Activated T-helper 2 cell treated with anti-CD3 and anti-CD28 coated beads, Interferon-gamma antibody, Interleukin-2, Interleukin-4, amounts not matched to agents 10 μg/mL and 5 μg/mL and 100 μg/mL, durations not matched to agents 14 hours and 24 hours and 36 hours (primary cell): ENCODE data around the gene LY86. TPM values are rescaled to one million over a fixed set of nuclear protein-coding genes. Genes with fewer than 3 reads are reported as not detected.

Source experiments
- DNase-seq: peaks from one replicate; pipeline ENCODE4 v3.0.0; 2021; ENCODE audit warnings: low spot score
- H3K27ac Mint-ChIP-seq: one replicate; pipeline ENCODE4 v1.8.0; 2021; ENCODE audit warnings: mixed read lengths
- H3K27me3 Mint-ChIP-seq: one replicate; pipeline ENCODE4 v1.8.0; 2021; ENCODE audit warnings: low read depth, mixed read lengths
- H3K36me3 Mint-ChIP-seq: one replicate; pipeline ENCODE4 v1.8.0; 2021; ENCODE audit warnings: low read depth, mixed read lengths
- H3K4me1 Mint-ChIP-seq: one replicate; pipeline ENCODE4 v1.8.0; 2021; ENCODE audit warnings: low read depth, mixed read lengths
- H3K4me3 Mint-ChIP-seq: one replicate; pipeline ENCODE4 v1.8.0; 2021; ENCODE audit warnings: low read depth, mild to moderate bottlenecking, moderate library complexity, mixed read lengths
- H3K9me3 Mint-ChIP-seq: one replicate; pipeline ENCODE4 v1.8.0; 2021; ENCODE audit warnings: mixed read lengths
- intact Hi-C: fragments of 100-400 bp; cut with micrococcal nuclease; formaldehyde crosslinking; loops from one replicate; pipeline ENCODE4 v1.15.1; 2023
- total RNA-seq: library from RNA; stranded (reverse); gene quantifications from 2 replicates; pipeline ENCODE4 v1.2.3, GENCODE V29; 2022

LY86 gene
- total RNA-seq, 1 donor from 2014 or later: 0.55 TPM

- H3K4me1 Mint-ChIP-seq: peaks cover 41% of the 10 kb centered on the region
- no peaks in the 10 kb centered on the region for H3K27me3 Mint-ChIP-seq
- peak overlapping the region; percentile 68 for H3K27ac Mint-ChIP-seq
- intact Hi-C loops: loop anchor here (1.0 kb wide), 1 partner anchor 13 kb away; no protein-coding TSS in a partner anchor
- DNase-seq: no peak
- H3K36me3 Mint-ChIP-seq: peaks cover 17% of the 10 kb centered on the region
- peaks cover 4% of the 10 kb centered on the region for H3K9me3 Mint-ChIP-seq
- no peak overlapping the region for H3K4me3 Mint-ChIP-seq
These were observed 54.9 kb downstream of the LY86 start for GRCh38 chr6:6643398-6643797.

GRCh38 chr6:6645261-6645917 is 56.9 kb downstream of the LY86 start:
- Mint-ChIP-seq H3K4me1 (peaks cover 51% of the 10 kb centered on the region), H3K4me3 (no peak overlapping the region), H3K27ac (no peak overlapping the region), H3K27me3 (no peaks in the 10 kb centered on the region), H3K36me3 (peaks cover 11% of the 10 kb centered on the region), H3K9me3 (no peaks in the 10 kb centered on the region)
- no peak for DNase-seq
- intact Hi-C loops: no loop called here

DNA sequence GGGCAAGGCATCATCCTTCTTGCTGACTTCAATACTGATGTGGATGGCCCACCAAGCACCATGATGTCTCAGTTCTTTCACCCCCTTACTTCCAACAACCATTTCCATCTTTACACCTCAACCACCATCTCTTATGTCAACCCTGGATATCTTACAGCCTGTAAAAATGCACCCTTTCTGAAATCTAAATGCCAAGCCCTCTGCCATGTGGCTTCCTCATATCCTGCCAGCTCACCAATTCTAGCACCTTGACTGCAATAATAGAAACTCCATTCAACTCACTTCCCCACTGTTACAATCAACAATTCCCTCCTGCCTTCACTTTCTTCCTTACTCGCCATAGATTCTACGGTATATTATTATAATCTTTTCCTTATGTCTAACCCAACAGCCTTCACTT is 57.9 kb downstream of the LY86 start:
- no peaks in the 10 kb centered on the region for H3K27me3 Mint-ChIP-seq
- H3K36me3 Mint-ChIP-seq: peaks cover 18% of the 10 kb centered on the region
- H3K27ac Mint-ChIP-seq: no peak overlapping the region
- no peak for DNase-seq
- H3K9me3 Mint-ChIP-seq: no peaks in the 10 kb centered on the region
- H3K4me3 Mint-ChIP-seq: no peak overlapping the region
- H3K4me1 Mint-ChIP-seq: peaks cover 56% of the 10 kb centered on the region
- intact Hi-C loops: no loop called here

- intact Hi-C loops: no loop called here
- DNase-seq: no peak
- no peak overlapping the region for H3K4me3 Mint-ChIP-seq
- peaks cover 20% of the 10 kb centered on the region for H3K36me3 Mint-ChIP-seq
- H3K27me3 Mint-ChIP-seq: no peaks in the 10 kb centered on the region
- peaks cover 57% of the 10 kb centered on the region for H3K4me1 Mint-ChIP-seq
- H3K9me3 Mint-ChIP-seq: no peaks in the 10 kb centered on the region
- H3K27ac Mint-ChIP-seq: no peak overlapping the region
These were observed 58.3 kb downstream of the LY86 start for GRCh38 chr6:6646859-6647258.

- Mint-ChIP-seq H3K27me3 (no peaks in the 10 kb centered on the region), H3K27ac (no peak overlapping the region), H3K4me3 (no peak overlapping the region), H3K4me1 (peaks cover 61% of the 10 kb centered on the region), H3K36me3 (peaks cover 28% of the 10 kb centered on the region), H3K9me3 (no peaks in the 10 kb centered on the region)
- intact Hi-C loops: no loop called here
- DNase-seq: no peak
These were observed 60.3 kb downstream of the LY86 start for GRCh38 chr6:6648692-6649343.

DNA sequence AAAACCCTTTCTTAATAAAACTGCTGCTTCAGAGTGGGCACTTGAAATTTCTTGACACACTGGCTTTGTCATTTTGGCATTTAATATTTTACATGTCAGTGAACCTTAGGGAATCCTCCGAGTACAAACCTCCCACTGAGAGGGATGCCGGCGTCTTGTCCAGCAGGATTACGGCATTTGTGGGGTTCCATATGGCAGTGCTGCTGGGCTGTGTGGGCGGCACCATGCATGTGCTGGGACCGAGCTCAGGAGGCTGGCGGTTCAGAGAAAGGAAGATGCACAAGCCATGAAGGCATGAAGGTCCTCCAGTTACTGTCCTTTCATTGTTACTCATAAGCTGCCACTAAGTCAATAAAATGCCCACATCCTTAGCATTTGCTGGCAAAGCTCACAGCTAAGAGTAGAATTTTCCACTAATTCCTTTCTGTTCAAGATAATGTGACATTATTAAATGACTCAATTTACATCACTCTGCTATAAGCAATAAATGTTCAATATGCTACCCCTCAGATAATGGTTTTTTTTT is 61.4 kb downstream of the LY86 start:
- Mint-ChIP-seq H3K4me3 (no peak overlapping the region), H3K27me3 (no peaks in the 10 kb centered on the region), H3K4me1 (peaks cover 61% of the 10 kb centered on the region), H3K27ac (peak overlapping the region; percentile 36), H3K9me3 (no peaks in the 10 kb centered on the region), H3K36me3 (peaks cover 23% of the 10 kb centered on the region)
- intact Hi-C loops: loop anchor here (10.0 kb wide), 1 partner anchor 745 kb away; no protein-coding TSS in a partner anchor
- DNase-seq: no peak

DNA sequence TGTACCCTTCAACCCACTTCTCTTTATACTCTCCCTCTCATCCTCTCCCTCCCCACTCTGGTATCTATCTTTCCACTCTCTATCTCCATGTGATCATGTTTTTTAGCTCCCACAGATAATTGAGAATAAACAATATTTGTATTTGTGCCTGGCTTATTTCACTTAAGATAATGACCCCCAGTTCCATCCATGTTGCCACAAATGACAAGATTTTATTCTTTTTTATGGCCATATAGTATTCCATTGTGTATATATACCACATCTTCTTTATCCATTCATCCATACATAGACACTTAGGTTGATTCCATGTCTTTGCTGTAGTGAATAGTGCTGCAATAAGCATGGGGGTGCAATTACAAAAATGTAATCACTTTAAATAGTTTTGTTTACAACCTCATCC is 62.3 kb downstream of the LY86 start:
- intact Hi-C loops: loop anchor here (10.0 kb wide), 1 partner anchor 744 kb away; no protein-coding TSS in a partner anchor
- Mint-ChIP-seq H3K27ac (peak overlapping the region; percentile 71), H3K36me3 (peaks cover 21% of the 10 kb centered on the region), H3K4me3 (no peak overlapping the region), H3K9me3 (no peaks in the 10 kb centered on the region), H3K4me1 (peaks cover 64% of the 10 kb centered on the region), H3K27me3 (no peaks in the 10 kb centered on the region)
- no peak for DNase-seq

DNA sequence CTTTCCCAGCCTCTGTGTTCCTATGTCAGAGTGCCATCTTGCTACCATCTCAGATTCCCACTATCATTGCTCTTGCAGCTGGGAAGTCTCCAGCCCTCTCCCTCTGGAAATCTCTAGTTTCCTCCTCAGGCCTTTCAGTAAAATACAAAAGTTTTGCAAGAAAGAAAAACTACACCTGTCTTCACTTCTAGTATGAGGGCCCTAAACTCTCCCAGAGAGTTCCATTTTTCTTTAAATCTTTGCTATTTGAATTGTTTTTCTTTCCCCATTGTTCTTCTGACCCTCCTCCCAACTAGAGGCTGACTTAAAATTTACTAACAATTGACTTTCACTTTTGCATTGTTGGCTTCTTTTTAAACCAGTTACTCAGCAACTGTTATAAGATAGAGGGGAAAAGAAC is 62.8 kb downstream of the LY86 start:
- Mint-ChIP-seq H3K9me3 (no peaks in the 10 kb centered on the region), H3K36me3 (peaks cover 21% of the 10 kb centered on the region), H3K27ac (peak overlapping the region; percentile 71), H3K27me3 (no peaks in the 10 kb centered on the region), H3K4me3 (no peak overlapping the region), H3K4me1 (peaks cover 69% of the 10 kb centered on the region)
- DNase-seq: no peak
- intact Hi-C loops: loop anchor here (10.0 kb wide), 1 partner anchor 743 kb away; no protein-coding TSS in a partner anchor

DNA sequence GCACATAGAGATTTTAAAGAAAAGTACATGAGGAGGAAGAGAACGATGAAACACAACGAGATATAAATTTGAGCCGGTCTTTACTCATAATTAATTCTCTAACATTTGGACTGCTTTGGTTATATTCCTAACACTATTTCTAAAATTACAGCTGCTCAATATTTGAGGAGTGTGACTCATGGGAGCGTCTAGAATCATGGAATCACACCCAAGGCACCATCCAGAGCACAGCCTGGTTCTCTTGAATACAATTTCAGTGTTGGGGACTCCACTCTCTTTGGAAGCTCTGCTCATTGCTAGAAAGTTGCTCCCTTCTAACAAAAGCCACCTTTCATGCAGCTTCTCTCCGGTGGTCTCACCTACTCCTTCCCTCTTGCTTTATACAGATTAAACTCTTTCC is 64.4 kb downstream of the LY86 start:
- Mint-ChIP-seq H3K27ac (peak overlapping the region; percentile 99), H3K36me3 (peaks cover 30% of the 10 kb centered on the region), H3K9me3 (no peaks in the 10 kb centered on the region), H3K27me3 (no peaks in the 10 kb centered on the region), H3K4me3 (no peak overlapping the region), H3K4me1 (peaks cover 85% of the 10 kb centered on the region)
- no peak for DNase-seq
- intact Hi-C loops: loop anchor here (10.0 kb wide), 1 partner anchor 742 kb away; no protein-coding TSS in a partner anchor

GRCh38 chr6:6654599-6655575 is 66.4 kb downstream of the LY86 start:
- peaks cover 89% of the 10 kb centered on the region for H3K4me1 Mint-ChIP-seq

DNA sequence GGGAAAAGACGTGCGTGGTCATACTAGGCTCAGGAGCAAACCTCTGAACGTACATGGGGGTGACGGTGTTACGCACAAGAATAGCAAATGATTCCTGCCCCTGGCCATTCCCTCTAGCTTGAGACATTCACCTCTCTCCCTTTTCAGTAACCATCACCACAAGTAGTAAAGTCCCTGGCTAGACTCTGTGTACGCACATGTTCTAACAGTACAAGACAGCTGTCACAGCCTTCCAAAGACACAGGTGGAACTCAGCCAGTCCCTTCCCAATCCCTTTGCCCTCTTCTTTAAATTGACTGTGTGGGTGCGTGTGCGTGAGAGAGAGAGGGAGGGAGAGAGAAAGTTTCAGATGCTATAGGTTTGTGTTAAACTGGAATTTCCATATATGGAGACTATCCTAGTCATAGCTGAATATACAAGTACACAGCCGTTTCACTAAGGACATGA is 67.3 kb downstream of the LY86 start:
- peaks cover 28% of the 10 kb centered on the region for H3K36me3 Mint-ChIP-seq
- H3K9me3 Mint-ChIP-seq: no peaks in the 10 kb centered on the region
- H3K4me1 Mint-ChIP-seq: peaks cover 87% of the 10 kb centered on the region
- intact Hi-C loops: loop anchor here (1.0 to 10.0 kb wide), 6 partner anchors 13 to 739 kb away; no protein-coding TSS in a partner anchor
- H3K27me3 Mint-ChIP-seq: no peaks in the 10 kb centered on the region
- H3K4me3 Mint-ChIP-seq: peak overlapping the region; percentile 48
- H3K27ac Mint-ChIP-seq: peak overlapping the region; percentile 99
- DNase-seq: no peak

More at GRCh38 chr6:6654599-6655575, 66.4 kb downstream of the LY86 start:
- H3K36me3 Mint-ChIP-seq: peaks cover 31% of the 10 kb centered on the region
- peak overlapping the region; percentile 99 for H3K27ac Mint-ChIP-seq
- H3K27me3 Mint-ChIP-seq: no peaks in the 10 kb centered on the region
- intact Hi-C loops: loop anchor here (2.0 to 10.0 kb wide), 4 partner anchors 40 to 740 kb away; no protein-coding TSS in a partner anchor
- no peaks in the 10 kb centered on the region for H3K9me3 Mint-ChIP-seq
- H3K4me3 Mint-ChIP-seq: peak overlapping the region; percentile 66
- peak; percentile 43 for DNase-seq

DNA sequence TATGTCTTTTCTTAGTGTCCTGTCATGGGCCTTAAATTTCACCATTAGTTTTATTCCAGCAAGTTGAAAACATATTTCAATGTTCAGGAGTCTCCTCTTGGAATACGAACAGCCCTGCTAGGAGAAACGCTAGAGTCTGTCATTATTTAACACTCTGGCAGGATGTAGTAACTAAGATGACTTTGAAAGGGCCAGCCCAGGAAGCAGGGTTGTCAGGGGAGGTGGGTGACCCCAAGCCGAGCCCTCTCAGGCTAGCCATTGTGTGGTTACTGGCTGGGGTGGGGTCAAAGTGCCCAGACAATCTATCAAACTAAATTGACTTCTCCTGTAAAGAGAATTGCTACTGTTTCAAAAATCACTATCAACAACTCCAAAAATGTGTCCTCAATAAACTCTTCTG is 67.8 kb downstream of the LY86 start:
- peaks cover 86% of the 10 kb centered on the region for H3K4me1 Mint-ChIP-seq
- DNase-seq: no peak
- no peaks in the 10 kb centered on the region for H3K9me3 Mint-ChIP-seq
- H3K27ac Mint-ChIP-seq: peak overlapping the region; percentile 99
- peaks cover 24% of the 10 kb centered on the region for H3K36me3 Mint-ChIP-seq
- H3K4me3 Mint-ChIP-seq: no peak overlapping the region
- intact Hi-C loops: loop anchor here (1.0 to 10.0 kb wide), 5 partner anchors 13 to 739 kb away; no protein-coding TSS in a partner anchor
- H3K27me3 Mint-ChIP-seq: no peaks in the 10 kb centered on the region
